ENCODE data around the gene IQSEC2. TPM values are rescaled to one million over a fixed set of nuclear protein-coding genes. Genes with fewer than 3 reads are reported as not detected.
A peak's percentile ranks its signal among the peaks of the same experiment; 100 is the strongest.

IQSEC2 gene
- total RNA-seq, 4 donors from 2014 or later, result 12.0 to 24.8 (median 20.0) TPM

DNA sequence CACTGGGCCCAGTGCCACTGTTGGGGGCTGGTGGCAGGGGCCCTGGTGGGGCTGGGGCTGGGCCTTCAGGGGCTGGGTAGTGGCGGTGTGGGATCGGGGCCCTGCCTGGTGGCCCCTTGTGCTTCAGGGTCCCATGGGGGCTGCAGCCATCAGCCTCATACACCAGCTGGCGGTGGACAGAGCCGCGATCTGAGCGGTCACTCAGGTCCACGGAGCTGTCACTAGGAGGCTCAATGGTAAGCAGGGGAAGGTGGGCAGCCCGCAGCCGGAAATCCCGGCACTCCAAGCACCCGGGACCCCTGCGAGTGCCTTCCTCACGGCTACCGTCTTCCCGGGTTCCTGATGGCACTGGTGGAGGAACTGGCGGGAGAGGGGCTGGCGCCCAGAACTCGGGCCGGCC, 30.8 kb downstream of the IQSEC2 start:
- TF ChIP-seq POLR2AphosphoS5 (IDR thresholded peaks at IDR 0.05), result no peak
- TF ChIP-seq EP300 (IDR thresholded peaks at IDR 0.05), result no peak
- TF ChIP-seq, protein P1, sequence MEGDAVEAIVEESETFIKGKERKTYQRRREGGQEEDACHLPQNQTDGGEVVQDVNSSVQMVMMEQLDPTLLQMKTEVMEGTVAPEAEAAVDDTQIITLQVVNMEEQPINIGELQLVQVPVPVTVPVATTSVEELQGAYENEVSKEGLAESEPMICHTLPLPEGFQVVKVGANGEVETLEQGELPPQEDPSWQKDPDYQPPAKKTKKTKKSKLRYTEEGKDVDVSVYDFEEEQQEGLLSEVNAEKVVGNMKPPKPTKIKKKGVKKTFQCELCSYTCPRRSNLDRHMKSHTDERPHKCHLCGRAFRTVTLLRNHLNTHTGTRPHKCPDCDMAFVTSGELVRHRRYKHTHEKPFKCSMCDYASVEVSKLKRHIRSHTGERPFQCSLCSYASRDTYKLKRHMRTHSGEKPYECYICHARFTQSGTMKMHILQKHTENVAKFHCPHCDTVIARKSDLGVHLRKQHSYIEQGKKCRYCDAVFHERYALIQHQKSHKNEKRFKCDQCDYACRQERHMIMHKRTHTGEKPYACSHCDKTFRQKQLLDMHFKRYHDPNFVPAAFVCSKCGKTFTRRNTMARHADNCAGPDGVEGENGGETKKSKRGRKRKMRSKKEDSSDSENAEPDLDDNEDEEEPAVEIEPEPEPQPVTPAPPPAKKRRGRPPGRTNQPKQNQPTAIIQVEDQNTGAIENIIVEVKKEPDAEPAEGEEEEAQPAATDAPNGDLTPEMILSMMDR (IDR thresholded peaks at IDR 0.05), result no peak
- TF ChIP-seq POLR2A (IDR thresholded peaks at IDR 0.05; ENCODE audit: low read depth), result no peak
- Histone ChIP-seq H3K4me1 (no peaks in the 10 kb centered on the region), H3K27ac (replicated peaks in 1 of 4) (no peak overlapping the region), H3K9me3 (no peaks in the 10 kb centered on the region), H3K36me3 (peaks cover 0 to 38% (median 16%) of the 10 kb centered on the region in 4 donors), H3K27me3 (no peaks in the 10 kb centered on the region), H3K4me3 (no peak overlapping the region)
- intact Hi-C loops (cut with DNase I), result no loop called here
- DNase-seq (ENCODE audit: extremely low spot score), result no peak
- WGBS, result 98% methylated on average over 7 of the region's 19 CpGs

DNA sequence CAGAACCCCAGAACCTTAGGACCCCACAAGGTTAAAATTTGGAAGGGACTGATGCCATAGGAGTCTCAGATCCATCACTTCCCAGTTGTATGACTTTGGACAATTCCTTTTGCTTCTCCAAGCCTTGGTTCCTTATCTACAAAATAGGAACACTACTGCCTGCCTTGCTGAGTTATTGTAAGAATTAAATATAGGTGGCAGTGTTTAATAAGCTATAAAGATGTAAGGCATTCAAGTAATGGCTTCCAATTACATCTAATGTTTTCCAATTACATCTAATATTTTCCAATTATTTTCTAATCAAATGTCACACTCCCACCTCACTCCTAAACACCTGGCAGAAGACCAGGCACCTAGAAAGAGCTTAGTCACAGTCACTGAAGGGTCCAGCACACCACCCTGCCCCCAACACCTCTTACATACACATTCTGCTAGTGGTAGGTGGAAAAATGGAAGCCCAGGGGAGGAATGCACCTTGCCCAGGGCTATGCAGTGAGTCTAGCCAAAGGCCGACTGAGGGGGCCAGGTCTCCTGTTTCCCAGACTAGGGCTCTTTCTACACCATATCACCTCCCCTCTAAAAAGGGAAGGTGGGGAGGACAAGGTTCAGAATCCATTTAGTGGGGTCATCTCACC, 31.9 kb downstream of the IQSEC2 start:
- no peak for TF ChIP-seq POLR2A (IDR thresholded peaks at IDR 0.05; ENCODE audit: low read depth)
- TF ChIP-seq EP300 (IDR thresholded peaks at IDR 0.05), result no peak
- TF ChIP-seq POLR2AphosphoS5 (IDR thresholded peaks at IDR 0.05), result no peak
- TF ChIP-seq, protein P1 (IDR thresholded peaks at IDR 0.05), result no peak
- Histone ChIP-seq H3K27me3 (no peaks in the 10 kb centered on the region), H3K9me3 (no peaks in the 10 kb centered on the region), H3K27ac (replicated peaks in 1 of 4) (no peak overlapping the region), H3K4me1 (no peaks in the 10 kb centered on the region), H3K4me3 (no peak overlapping the region), H3K36me3 (peaks cover 0 to 34% (median 16%) of the 10 kb centered on the region in 4 donors)
- intact Hi-C loops (cut with DNase I), result no loop called here
- no peak for DNase-seq (ENCODE audit: extremely low spot score)
- 89% methylated on average over 1 of the region's 1 CpG for whole genome bisulfite sequencing

DNA sequence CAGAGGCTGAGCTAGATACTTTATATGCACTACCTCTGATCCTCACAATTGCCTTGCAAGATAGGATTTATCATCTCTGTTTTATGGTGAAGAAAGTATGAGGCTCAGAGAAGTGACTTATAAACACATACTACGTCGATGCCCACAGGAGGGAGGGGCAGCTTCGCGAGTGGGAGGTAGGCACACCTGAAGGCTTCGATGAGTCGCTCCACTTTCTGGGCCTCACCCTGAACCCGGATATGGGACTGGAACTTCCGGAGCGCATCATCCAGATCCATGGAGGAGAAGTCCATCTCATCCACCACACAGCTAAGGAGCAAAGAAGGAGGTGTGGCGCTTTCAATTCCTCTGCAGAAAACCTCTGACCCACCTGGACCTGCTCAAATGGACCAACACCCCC, 33.5 kb downstream of the IQSEC2 start:
- Histone ChIP-seq H3K9me3 (no peaks in the 10 kb centered on the region), H3K4me1 (no peaks in the 10 kb centered on the region), H3K27me3 (no peaks in the 10 kb centered on the region), H3K36me3 (peaks cover 0 to 32% (median 16%) of the 10 kb centered on the region in 4 donors), H3K4me3 (no peak overlapping the region), H3K27ac (replicated peaks in 1 of 4) (no peak overlapping the region)
- TF ChIP-seq POLR2A (IDR thresholded peaks at IDR 0.05; ENCODE audit: low read depth) (no peak), POLR2AphosphoS5 (IDR thresholded peaks at IDR 0.05) (no peak), EP300 (IDR thresholded peaks at IDR 0.05) (no peak)
- TF ChIP-seq, protein P1 (IDR thresholded peaks at IDR 0.05), result no peak
- intact Hi-C loops (cut with DNase I), result no loop called here
- no peak for DNase-seq (ENCODE audit: extremely low spot score)
- WGBS, result 94% methylated on average over 10 of the region's 10 CpGs

DNA sequence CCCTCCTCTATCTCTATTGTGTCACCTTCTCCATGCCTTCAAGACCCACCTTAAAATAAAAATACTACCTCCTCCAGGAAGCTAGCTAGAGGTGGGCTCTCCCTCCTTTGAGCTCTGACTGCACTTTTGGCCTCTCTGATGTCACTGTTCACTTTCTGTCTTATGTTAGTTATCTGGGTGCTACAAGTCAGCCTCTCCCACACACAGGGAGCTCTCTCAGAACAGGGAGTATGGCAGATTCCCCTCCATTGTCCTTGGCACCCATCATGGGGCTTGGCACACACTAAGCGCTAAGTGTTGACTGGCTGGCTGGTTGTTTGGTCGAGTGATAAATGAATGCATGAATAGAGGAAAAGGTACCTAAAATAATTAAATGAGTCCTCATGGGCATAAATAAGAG, 35.2 kb downstream of the IQSEC2 start:
- Histone ChIP-seq H3K4me3 (no peak overlapping the region), H3K27me3 (no peaks in the 10 kb centered on the region), H3K4me1 (no peaks in the 10 kb centered on the region), H3K9me3 (no peaks in the 10 kb centered on the region), H3K27ac (replicated peaks in 1 of 4) (no peak overlapping the region), H3K36me3 (peaks cover 4 to 45% (median 21%) of the 10 kb centered on the region in 4 donors)
- intact Hi-C loops (cut with DNase I), result no loop called here
- DNase-seq (ENCODE audit: extremely low spot score), result no peak
- TF ChIP-seq POLR2AphosphoS5 (IDR thresholded peaks at IDR 0.05) (no peak), POLR2A (IDR thresholded peaks at IDR 0.05; ENCODE audit: low read depth) (no peak), EP300 (IDR thresholded peaks at IDR 0.05) (no peak)
- TF ChIP-seq, protein P1 (IDR thresholded peaks at IDR 0.05), result no peak
- 77% methylated on average over 2 of the region's 2 CpGs for whole genome bisulfite sequencing

DNA sequence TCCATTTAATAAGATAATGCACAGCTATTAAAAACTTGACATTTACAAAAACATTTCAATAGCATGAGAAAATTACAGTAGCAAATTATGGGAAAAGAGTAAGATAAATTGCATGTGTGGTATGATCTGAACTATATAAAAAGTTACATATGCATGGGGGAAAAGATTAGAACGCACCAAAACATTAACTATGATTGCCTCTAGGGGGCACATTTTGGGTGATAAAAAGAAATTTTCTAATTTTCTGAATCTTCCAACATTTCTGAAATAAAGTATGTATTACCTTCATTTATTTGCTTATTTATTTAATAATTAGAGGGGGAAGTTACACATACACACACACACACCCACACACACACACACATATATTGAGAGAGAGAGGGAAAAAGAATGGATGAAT, 36.8 kb downstream of the IQSEC2 start:
- no peak for DNase-seq (ENCODE audit: extremely low spot score)
- Histone ChIP-seq H3K4me3 (no peak overlapping the region), H3K36me3 (peaks cover 0 to 41% (median 21%) of the 10 kb centered on the region in 4 donors), H3K9me3 (no peaks in the 10 kb centered on the region), H3K27me3 (no peaks in the 10 kb centered on the region), H3K4me1 (no peaks in the 10 kb centered on the region), H3K27ac (replicated peaks in 1 of 4) (no peak overlapping the region)
- intact Hi-C loops (cut with DNase I), result no loop called here
- WGBS, result 52% methylated on average over 1 of the region's 1 CpG
- TF ChIP-seq POLR2A (IDR thresholded peaks at IDR 0.05; ENCODE audit: low read depth), result no peak
- TF ChIP-seq, protein P1 (IDR thresholded peaks at IDR 0.05), result peak in 2 of 3 experiments; percentile 9 to 12

Data from esophagus muscularis mucosa (tissue), 4 donors.